Activated CD8-positive, alpha-beta memory T cell treated with anti-CD3 and anti-CD28 coated beads for 36 hours (primary cell): ENCODE results near the gene EVI5. TPM values are rescaled to one million over a fixed set of nuclear protein-coding genes. Genes with fewer than 3 reads are reported as not detected.
"Not testable (repeated sequence)": the region's sequence is repeated elsewhere in the genome, so short reads cannot be mapped to it uniquely, and the experiment has no call there.

Experiments used
- CTCF ChIA-PET: fragments of 350-600 bp; sonication (Branson Sonifier 250); formaldehyde crosslinking; loops from one replicate; lab custom pipeline; 2021; ENCODE audit warnings: antibody characterized with exemption; lab: Charles Lee
- POLR2A ChIA-PET: fragments of 350-600 bp; sonication (Branson Sonifier 250); formaldehyde crosslinking; loops from one replicate; lab custom pipeline; 2021; ENCODE audit warnings: antibody characterized with exemption; lab: Charles Lee
- total RNA-seq, 2 experiments: library from RNA; stranded (reverse); gene quantifications; one replicate each; pipeline ENCODE4 v1.2.3, GENCODE V29; 2021

The EVI5 gene
- total RNA-seq, 2 experiments from 2014 or later = 49.3 to 51.2 TPM

DNA sequence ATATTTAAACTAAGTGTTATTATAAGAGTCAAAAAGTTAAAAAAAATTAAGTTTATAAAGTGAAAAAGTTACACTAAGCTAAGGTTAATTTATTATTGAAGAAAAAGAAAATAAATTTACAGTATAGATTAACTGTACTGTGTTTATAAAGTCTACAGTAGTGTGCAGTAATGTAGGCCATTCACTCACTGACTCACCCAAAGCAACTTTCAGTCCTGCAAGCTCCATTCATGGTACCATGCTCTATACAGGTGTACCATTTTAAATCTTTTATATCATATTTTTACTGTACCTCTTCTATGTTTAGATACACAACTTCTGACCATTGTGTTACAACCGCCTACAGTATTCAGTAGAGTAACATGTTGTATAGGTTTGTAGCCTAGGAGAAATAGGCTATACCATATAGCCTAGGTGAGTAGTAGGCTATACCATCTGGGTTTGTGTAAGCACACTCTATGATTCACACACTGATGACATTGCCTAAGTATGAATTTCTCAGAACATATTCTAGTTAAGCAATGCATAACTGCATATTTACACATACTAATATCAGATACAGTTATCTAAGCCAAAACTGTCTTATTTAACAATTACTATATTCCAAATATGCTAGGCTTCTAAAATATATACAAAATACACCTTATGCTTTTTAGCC, 217.6 kb downstream of the EVI5 start:
- POLR2A ChIA-PET = interaction anchor here (0.7 kb wide), 1 partner anchor 267 kb away, joined by 5 read pairs; no protein-coding TSS in a partner anchor
- CTCF ChIA-PET = interaction anchor here (0.6 to 0.7 kb wide), 2 partner anchors 219 to 836 kb away, joined by 3 to 8 read pairs; no protein-coding TSS in a partner anchor

DNA sequence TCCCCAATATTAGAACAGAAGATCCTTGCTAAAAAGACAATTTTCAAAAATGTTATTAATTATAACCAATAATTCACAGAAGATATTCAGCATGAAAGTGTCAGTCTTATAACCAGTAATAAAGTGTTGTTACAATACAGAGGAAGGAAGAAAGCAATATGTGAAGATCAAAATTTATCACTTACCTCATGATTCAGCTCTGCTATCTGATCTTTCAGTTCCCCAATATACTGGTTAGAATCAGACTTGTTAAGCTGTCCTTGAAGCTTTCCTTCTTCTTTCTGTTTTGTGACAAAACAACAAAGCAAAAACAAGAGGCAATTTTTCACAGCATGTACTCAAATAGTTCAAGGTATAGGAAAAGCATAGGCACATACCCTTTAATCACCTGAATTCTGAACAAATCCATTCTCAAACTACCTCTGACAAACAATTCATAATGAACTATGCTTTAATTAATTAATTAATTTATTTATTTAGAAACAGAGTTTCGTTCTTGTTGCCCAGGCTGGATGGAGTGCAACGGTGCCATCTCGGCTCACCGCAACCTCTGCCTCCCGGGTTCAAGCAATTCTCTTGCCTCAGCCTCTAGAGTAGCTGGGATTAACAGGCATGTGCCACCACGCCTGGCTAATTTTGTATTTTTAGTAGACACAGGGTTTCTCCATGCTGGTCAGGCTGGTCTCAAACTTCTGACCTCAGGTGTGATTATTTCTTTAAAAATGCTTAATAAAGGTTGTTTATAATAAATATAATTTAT, 221.3 kb downstream of the EVI5 start:
- ChIA-PET POLR2A (interaction anchor here (0.6 kb wide), 1 partner anchor 618 kb away, joined by 4 read pairs; no protein-coding TSS in a partner anchor), CTCF (interaction anchor here (1.7 kb wide), 1 partner anchor 65 kb away, joined by 3 read pairs; no protein-coding TSS in a partner anchor)

GRCh38 chr1:92556350-92556749, 228.6 kb downstream of the EVI5 start:
- ChIA-PET CTCF (interaction anchor here (0.7 to 1.0 kb wide), 3 partner anchors 13 to 65 kb away, joined by 3 read pairs; no protein-coding TSS in a partner anchor), POLR2A (interaction anchor here (0.5 to 1.1 kb wide), 4 partner anchors 18 to 282 kb away, joined by 3 to 4 read pairs (median 4); no protein-coding TSS in a partner anchor)

- CTCF ChIA-PET = interaction anchor here (1.0 kb wide), 1 partner anchor 16 kb away, joined by 3 read pairs; no protein-coding TSS in a partner anchor
These were observed 230.7 kb downstream of the EVI5 start for GRCh38 chr1:92554216-92554615.

DNA sequence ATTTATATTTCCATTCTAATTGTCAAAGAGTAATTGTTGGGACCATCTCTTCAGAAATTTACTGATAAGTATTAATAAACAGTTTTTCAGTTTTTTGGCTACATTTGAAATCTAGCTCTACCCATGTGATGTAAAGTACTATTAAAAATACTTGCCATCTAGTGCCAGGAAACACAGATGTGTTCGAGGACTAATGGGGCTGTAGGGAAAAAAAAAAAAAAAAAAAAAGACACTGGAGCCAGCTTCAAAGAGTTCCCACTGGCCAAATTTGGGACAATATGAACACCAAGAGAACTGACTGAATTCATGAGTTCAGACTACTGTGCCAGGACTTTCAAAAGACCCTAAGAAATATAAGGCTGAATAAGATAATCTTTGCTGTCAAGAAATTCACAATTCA, 233.0 kb downstream of the EVI5 start:
- POLR2A ChIA-PET = no interaction called here
- CTCF ChIA-PET = interaction anchor here (0.7 kb wide), 1 partner anchor 10 kb away, joined by 3 read pairs; no protein-coding TSS in a partner anchor

More at GRCh38 chr1:92554216-92554615, 230.7 kb downstream of the EVI5 start:
- POLR2A ChIA-PET = no interaction called here

DNA sequence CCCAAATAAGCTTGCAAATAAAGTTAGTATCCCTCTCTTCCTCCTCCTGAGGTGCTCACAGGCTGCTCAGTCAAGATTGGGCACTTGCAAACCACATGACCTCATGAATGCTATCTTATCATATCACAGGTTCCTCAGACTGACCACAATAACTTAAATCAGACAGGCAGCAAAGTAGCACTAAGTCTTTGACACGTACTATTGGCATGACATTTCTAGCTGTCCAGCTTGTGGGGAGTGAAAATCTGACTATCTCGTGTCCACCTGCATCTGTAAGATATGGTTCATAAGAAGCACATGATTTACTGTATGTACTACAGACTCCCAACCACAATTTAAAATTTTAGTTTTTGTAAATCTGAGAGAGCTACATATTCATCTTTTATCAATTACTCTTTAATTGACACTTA, 240.1 kb downstream of the EVI5 start:
- POLR2A ChIA-PET = no interaction called here

GRCh38 chr1:92543131-92544055, 241.5 kb downstream of the EVI5 start:
- POLR2A ChIA-PET = no interaction called here
- CTCF ChIA-PET = interaction anchor here (0.5 kb wide), 1 partner anchor 264 kb away, joined by 3 read pairs; no protein-coding TSS in a partner anchor

More for the DNA sequence above, 240.1 kb downstream of the EVI5 start:
- CTCF ChIA-PET = no interaction called here

- CTCF ChIA-PET = interaction anchor here (0.5 to 3.3 kb wide), 9 partner anchors 15 to 229 kb away, joined by 3 to 32 read pairs (median 3); partner anchors contain the start of gene GFI1
- POLR2A ChIA-PET = interaction anchor here (0.6 to 3.7 kb wide), 9 partner anchors 17 to 225 kb away, joined by 3 to 62 read pairs (median 5); partner anchors contain the start of gene GFI1
These were observed 246.4 kb downstream of the EVI5 start for GRCh38 chr1:92538413-92539061.

DNA sequence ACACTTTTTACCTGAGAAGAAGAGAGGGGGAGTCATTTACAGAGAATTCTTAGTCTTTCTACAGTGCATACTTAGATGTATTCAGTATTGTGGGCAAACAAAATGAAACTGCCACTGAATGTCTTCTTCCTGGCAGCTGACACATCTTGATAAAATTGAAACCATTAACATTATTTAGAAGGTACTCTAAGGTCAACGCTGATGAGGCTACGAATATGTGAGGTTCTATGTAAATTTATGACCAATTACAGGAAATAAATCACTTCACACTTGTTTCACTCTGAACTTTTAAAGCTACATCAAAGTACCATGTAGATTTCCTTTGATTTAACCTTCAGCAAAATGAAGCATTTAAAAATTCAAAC, 246.9 kb downstream of the EVI5 start:
- ChIA-PET POLR2A (interaction anchor here (0.6 to 3.7 kb wide), 9 partner anchors 18 to 64 kb away, joined by 3 to 62 read pairs (median 4); partner anchors contain the start of gene GFI1), CTCF (interaction anchor here (0.5 to 3.3 kb wide), 8 partner anchors 16 to 228 kb away, joined by 3 to 32 read pairs (median 4); partner anchors contain the start of gene GFI1)

GRCh38 chr1:92536980-92537884, 247.7 kb downstream of the EVI5 start:
- ChIA-PET POLR2A (interaction anchor here (0.5 to 3.7 kb wide), 9 partner anchors 38 to 239 kb away, joined by 3 to 62 read pairs (median 3); partner anchors contain the start of gene GFI1), CTCF (interaction anchor here (0.9 to 3.3 kb wide), 5 partner anchors 40 to 171 kb away, joined by 3 to 32 read pairs (median 9); partner anchors contain the start of gene GFI1)

DNA sequence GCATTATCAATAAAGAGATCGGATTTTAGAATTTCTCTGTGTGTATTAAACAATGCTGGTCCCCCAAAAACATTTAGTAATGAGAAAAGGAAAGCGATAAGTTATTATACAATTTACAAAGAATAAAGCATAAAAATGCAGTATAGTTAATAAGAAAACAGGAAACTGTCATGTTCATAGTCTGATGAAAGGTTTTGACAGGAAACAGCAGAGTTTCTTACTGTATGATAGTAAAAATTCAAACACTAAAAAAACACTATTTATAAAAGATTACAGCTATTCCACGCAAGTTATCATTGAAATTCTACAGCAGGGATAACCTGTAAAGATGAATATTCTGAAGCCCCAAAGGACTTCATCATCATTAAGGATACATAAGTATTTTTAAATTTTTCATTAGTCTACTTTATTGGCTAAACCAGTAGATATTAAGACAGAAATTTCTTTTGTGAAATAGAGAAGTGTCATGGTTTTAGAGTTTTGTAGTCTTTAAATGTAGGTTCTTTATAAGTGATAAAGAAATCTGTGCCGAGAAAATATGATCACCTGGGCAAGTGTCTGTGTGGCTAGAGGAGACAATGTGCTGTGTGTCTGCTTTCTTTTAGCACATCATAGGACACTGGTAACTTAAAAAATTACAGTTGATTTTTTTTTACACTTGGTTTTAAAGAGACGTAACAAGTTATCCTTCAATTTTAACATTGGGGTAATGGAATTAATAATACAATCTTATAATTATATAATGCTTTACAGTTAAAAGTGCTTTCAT, 248.5 kb downstream of the EVI5 start:
- ChIA-PET CTCF (interaction anchor here (0.9 to 3.3 kb wide), 3 partner anchors 41 to 51 kb away, joined by 3 to 32 read pairs (median 9); partner anchors contain the start of gene GFI1), POLR2A (interaction anchor here (0.6 to 3.7 kb wide), 4 partner anchors 39 to 238 kb away, joined by 3 to 62 read pairs (median 3); partner anchors contain the start of gene GFI1)

GRCh38 chr1:92532371-92532770, 252.5 kb downstream of the EVI5 start:
- CTCF ChIA-PET = interaction anchor here (1.1 kb wide), 1 partner anchor 47 kb away, joined by 5 read pairs; no protein-coding TSS in a partner anchor
- POLR2A ChIA-PET = not testable (repeated sequence)

- POLR2A ChIA-PET, CTCF ChIA-PET: not testable (repeated sequence)
These were observed 253.0 kb downstream of the EVI5 start for GRCh38 chr1:92531939-92532338.

GRCh38 chr1:92527670-92528069, 257.2 kb downstream of the EVI5 start:
- ChIA-PET POLR2A (no interaction called here), CTCF (no interaction called here)

DNA sequence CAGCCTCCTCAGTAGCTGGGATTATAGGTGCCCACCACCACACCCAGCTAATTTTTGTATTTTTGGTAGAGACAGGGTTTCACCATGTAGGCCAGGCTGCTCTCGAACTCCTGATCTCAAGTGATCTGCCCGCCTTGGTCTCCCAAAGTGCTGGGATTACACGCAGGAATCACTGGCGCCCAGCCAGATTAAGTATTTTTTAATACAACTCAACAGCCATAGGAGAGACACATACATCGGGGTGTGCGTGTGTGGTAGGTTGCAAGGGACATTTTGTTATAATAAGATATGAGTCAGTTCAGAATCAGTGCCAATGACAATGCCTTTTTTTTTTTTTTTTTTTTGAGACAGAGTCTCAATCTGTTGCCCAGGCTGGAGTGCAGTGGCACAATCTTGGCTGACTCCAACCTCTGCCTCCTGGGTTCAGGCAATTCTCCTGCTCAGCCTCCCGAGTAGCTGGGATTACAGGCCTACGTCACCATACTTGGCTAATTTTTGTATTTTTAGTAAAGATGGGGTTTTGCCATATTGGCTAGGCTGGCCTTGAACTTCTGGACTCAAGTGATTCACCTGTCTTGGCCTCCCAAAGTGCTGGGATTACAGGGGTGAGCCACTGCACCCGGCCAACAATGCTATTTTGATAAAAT, 259.8 kb downstream of the EVI5 start:
- POLR2A ChIA-PET = not testable (repeated sequence)
- CTCF ChIA-PET = interaction anchor here (0.6 to 1.5 kb wide), 2 partner anchors 16 to 58 kb away, joined by 3 to 4 read pairs; no protein-coding TSS in a partner anchor
